Natural killer cell (primary cell): ENCODE measurements around the gene NUDT2. TPM values are rescaled to one million over a fixed set of nuclear protein-coding genes. Genes with fewer than 3 reads are reported as not detected.

Experiments
- ATAC-seq, 3 donors: fragments of 150-1000 bp in 2 of 3; fragments of 200-7000 bp in 1 of 3; cut with Tn5 transposase; 1 replicate in 1 of 3; 2 replicates in 2 of 3; pipeline ENCODE4 v1.10.0; 2021; ENCODE audit warnings: mild to moderate bottlenecking in 2 of 3, moderate library complexity in 2 of 3
- DNase-seq, 2 donors: peaks; one replicate each; pipeline versions ENCODE4 v3.0.0 to v3.0.0-alpha.2; 2013 to 2021; ENCODE audit warnings: mixed read lengths in 1 of 2
- H3K27ac ChIP-seq: one replicate; pipeline ENCODE4 v1.5.1; 2013; ENCODE audit warnings: mild to moderate bottlenecking, low read length
- H3K27me3 ChIP-seq: one replicate; pipeline ENCODE4 v1.6.1; 2013; ENCODE audit warnings: low read length; ENCODE audit not compliant: control insufficient read depth, insufficient read depth
- H3K36me3 ChIP-seq: one replicate; pipeline ENCODE4 v1.6.1; 2013; ENCODE audit warnings: low read length; ENCODE audit not compliant: control insufficient read depth, insufficient read depth
- H3K4me1 ChIP-seq: one replicate; pipeline ENCODE4 v1.6.1; 2013; ENCODE audit warnings: low read length; ENCODE audit not compliant: control insufficient read depth, insufficient read depth
- H3K4me3 ChIP-seq: one replicate; pipeline ENCODE4 v1.5.1; 2013; ENCODE audit warnings: low read length
- H3K9me3 ChIP-seq: one replicate; pipeline ENCODE4 v1.6.1; 2013; ENCODE audit warnings: low read length; ENCODE audit not compliant: control insufficient read depth, insufficient read depth
- H3K27ac Mint-ChIP-seq, 2 donors: one replicate each; pipeline ENCODE4 v1.8.0; 2022; ENCODE audit warnings: mild to moderate bottlenecking in 2 of 2, mixed read lengths in 2 of 2, moderate library complexity in 1 of 2
- H3K27me3 Mint-ChIP-seq, 2 donors: one replicate each; pipeline ENCODE4 v1.8.0; 2022; ENCODE audit warnings: low read depth in 2 of 2, mixed read lengths in 2 of 2
- H3K36me3 Mint-ChIP-seq: one replicate; pipeline ENCODE4 v1.8.0; 2022; ENCODE audit warnings: mixed read lengths
- H3K4me1 Mint-ChIP-seq, 2 donors: one replicate each; pipeline ENCODE4 v1.8.0; 2022; ENCODE audit warnings: mixed read lengths in 2 of 2
- H3K4me3 Mint-ChIP-seq: one replicate; pipeline ENCODE4 v1.8.0; 2022; ENCODE audit warnings: mild to moderate bottlenecking, moderate library complexity, mixed read lengths
- H3K9me3 Mint-ChIP-seq, 2 donors: one replicate each; pipeline ENCODE4 v1.8.0; 2022; ENCODE audit warnings: mixed read lengths in 2 of 2
- WGBS: methylation state at CpG from one replicate; pipeline ENCODE4 v1.1.7; 2013; ENCODE audit warnings: missing lambda C conversion rate; ENCODE audit not compliant: insufficient coverage; 5-methylcytosine and 5-hydroxymethylcytosine counted together
- intact Hi-C: fragments of 100-400 bp; cut with micrococcal nuclease; formaldehyde crosslinking; loops from one replicate; pipeline ENCODE4 v1.14.2; 2022
- total RNA-seq, 4 donors: library from RNA; stranded (reverse); fragments of 120-200 nt in 1 of 4; gene quantifications; one replicate each; pipeline versions ENCODE4 v1.2.3 to v1.2.4, GENCODE V29; 2013 to 2022
- TF ChIP-seq, protein P1 (sequence below): fragments of 200-600 bp; IDR thresholded peaks from one replicate; pipeline ENCODE4 v1.8.0; 2022; ENCODE audit warnings: antibody characterized with exemption

NUDT2 gene
- total RNA-seq, 3 donors from 2014 or later (not counting 1 experiment from before 2014, with no cell fraction given), result 8.5 to 15.7 (median 9.4) TPM

DNA sequence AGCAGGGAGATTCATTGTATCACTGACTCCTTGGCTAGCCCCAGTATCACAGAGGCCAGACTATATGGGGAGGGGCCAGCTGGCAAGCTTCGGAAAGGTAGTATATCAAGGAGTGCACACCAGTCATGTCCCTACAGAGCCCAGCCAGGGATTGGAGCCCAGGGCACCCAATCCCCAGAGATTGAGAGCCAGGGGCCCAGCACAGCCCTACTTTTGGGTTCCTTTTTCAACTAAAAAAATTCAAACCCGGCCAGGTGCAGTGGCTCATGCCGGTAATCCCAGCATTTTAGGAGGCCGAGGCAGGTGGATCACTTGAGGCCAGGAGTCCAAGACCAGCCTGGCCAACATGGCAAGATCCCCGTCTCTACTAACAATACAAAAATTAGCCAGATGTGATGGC is 52.7 kb downstream of the NUDT2 start:
- 93% methylated on average over 5 of the region's 5 CpGs for WGBS
- Mint-ChIP-seq H3K4me3 (peak overlapping the region; percentile 87), H3K36me3 (no peaks in the 10 kb centered on the region), H3K4me1 (peaks cover 33 to 34% of the 10 kb centered on the region in 2 donors), H3K27ac (no peak overlapping the region), H3K9me3 (no peaks in the 10 kb centered on the region), H3K27me3 (peaks cover 5 to 11% of the 10 kb centered on the region in 2 donors)
- ATAC-seq, result no peak
- Histone ChIP-seq H3K4me1 (peaks cover 31% of the 10 kb centered on the region), H3K9me3 (no peaks in the 10 kb centered on the region), H3K27me3 (no peaks in the 10 kb centered on the region), H3K27ac (no peak overlapping the region), H3K4me3 (no peak overlapping the region), H3K36me3 (no peaks in the 10 kb centered on the region)
- no peak for DNase-seq
- TF ChIP-seq, protein P1, sequence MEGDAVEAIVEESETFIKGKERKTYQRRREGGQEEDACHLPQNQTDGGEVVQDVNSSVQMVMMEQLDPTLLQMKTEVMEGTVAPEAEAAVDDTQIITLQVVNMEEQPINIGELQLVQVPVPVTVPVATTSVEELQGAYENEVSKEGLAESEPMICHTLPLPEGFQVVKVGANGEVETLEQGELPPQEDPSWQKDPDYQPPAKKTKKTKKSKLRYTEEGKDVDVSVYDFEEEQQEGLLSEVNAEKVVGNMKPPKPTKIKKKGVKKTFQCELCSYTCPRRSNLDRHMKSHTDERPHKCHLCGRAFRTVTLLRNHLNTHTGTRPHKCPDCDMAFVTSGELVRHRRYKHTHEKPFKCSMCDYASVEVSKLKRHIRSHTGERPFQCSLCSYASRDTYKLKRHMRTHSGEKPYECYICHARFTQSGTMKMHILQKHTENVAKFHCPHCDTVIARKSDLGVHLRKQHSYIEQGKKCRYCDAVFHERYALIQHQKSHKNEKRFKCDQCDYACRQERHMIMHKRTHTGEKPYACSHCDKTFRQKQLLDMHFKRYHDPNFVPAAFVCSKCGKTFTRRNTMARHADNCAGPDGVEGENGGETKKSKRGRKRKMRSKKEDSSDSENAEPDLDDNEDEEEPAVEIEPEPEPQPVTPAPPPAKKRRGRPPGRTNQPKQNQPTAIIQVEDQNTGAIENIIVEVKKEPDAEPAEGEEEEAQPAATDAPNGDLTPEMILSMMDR, result no peak
- intact Hi-C loops, result no loop called here

DNA sequence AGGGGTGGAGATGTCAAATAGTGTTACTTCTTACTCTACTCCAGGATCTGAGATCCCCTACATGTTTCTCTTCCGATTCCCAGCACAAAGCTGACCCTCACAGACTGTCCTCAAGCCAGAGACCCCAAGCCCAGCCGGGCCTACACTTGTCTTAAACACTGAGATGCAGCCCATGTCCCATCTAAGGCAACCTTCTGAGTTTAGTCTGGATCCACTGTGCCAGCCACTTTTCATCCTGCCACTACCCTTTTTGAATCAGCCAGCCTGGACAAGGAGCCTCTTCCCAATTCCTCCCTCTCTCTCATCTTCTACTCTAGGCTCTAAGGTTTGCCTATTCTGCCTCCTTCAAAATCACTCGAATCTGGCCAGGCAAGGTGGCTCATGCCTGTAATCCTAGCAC is 53.5 kb downstream of the NUDT2 start:
- TF ChIP-seq, protein P1, result no peak
- 93% methylated on average over 3 of the region's 3 CpGs for WGBS
- H3K27me3 Mint-ChIP-seq, result peaks cover 5 to 11% of the 10 kb centered on the region in 2 donors
- H3K36me3 Mint-ChIP-seq, result no peaks in the 10 kb centered on the region
- Histone ChIP-seq H3K4me1 (peaks cover 23% of the 10 kb centered on the region), H3K4me3 (no peak overlapping the region), H3K36me3 (no peaks in the 10 kb centered on the region), H3K9me3 (no peaks in the 10 kb centered on the region), H3K27me3 (no peaks in the 10 kb centered on the region), H3K27ac (no peak overlapping the region)
- no peak for ATAC-seq
- intact Hi-C loops, result no loop called here
- H3K4me3 Mint-ChIP-seq, result peak overlapping the region; percentile 25
- H3K4me1 Mint-ChIP-seq, result peaks cover 29 to 34% of the 10 kb centered on the region in 2 donors
- DNase-seq, result no peak
- H3K27ac Mint-ChIP-seq, result no peak overlapping the region
- H3K9me3 Mint-ChIP-seq, result no peaks in the 10 kb centered on the region

DNA sequence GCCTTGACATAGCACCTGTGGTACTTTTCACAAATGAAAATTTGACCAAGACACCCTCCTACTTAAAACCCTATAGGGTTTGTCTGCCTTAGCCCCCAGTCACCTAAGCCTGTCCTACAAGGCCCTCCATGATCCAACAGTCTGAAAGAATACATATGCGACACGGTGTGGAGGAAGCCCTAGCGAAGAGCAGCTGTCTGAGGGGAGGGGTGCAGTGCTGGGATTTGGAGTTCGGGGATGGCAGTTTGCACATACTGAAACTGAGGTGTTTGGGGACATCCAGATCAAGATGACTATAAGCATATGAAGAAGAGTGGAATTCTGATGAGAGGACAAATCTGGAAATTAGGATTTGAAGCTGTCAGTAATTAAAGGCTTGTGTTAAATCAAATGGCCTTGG is 54.5 kb downstream of the NUDT2 start:
- Mint-ChIP-seq H3K4me1 (peaks cover 28 to 29% of the 10 kb centered on the region in 2 donors), H3K36me3 (no peaks in the 10 kb centered on the region)

More for the DNA sequence above, 54.5 kb downstream of the NUDT2 start:
- no peak overlapping the region for H3K4me3 ChIP-seq
- no peaks in the 10 kb centered on the region for H3K27me3 ChIP-seq
- H3K27me3 Mint-ChIP-seq, result peaks cover 11 to 12% of the 10 kb centered on the region in 2 donors
- no peaks in the 10 kb centered on the region for H3K9me3 Mint-ChIP-seq
- ATAC-seq, result no peak
- no peaks in the 10 kb centered on the region for H3K36me3 ChIP-seq
- TF ChIP-seq, protein P1, result no peak
- intact Hi-C loops, result no loop called here
- H3K4me3 Mint-ChIP-seq, result no peak overlapping the region
- no peak overlapping the region for H3K27ac ChIP-seq
- no peaks in the 10 kb centered on the region for H3K9me3 ChIP-seq
- no peak overlapping the region for H3K27ac Mint-ChIP-seq
- WGBS, result 93% methylated on average over 4 of the region's 4 CpGs
- peaks cover 23% of the 10 kb centered on the region for H3K4me1 ChIP-seq
- DNase-seq, result no peak
